Cortex of kidney (tissue), 1 donor: ENCODE measurements around the gene OR7A17.

ENCODE experiments used
- DNase-seq: peaks from one replicate; lab custom pipeline; 2025; lab: John Stamatoyannopoulos, UW

OR7A17 gene

GRCh38 chr19:14886032-14886431, at the start of gene OR7A17:
Gene OR7A17, minus strand, starts transcription at chr19:14886132. Its CDS starts 4,777 bp downstream, at chr19:14881355.
- no peak for DNase-seq

- DNase-seq = no peak
These were observed 47.6 kb upstream of the OR7A17 start for GRCh38 chr19:14933506-14933905.

GRCh38 chr19:14916848-14917247, 30.9 kb upstream of the OR7A17 start:
- no peak for DNase-seq

GRCh38 chr19:14915116-14915515, 29.2 kb upstream of the OR7A17 start:
- DNase-seq = no peak

- DNase-seq = no peak
These were observed 20.8 kb upstream of the OR7A17 start for GRCh38 chr19:14906711-14907110.

GRCh38 chr19:14901675-14902260, 15.8 kb upstream of the OR7A17 start:
- DNase-seq = no peak

GRCh38 chr19:14890643-14891379, 4.9 kb upstream of the OR7A17 start:
- DNase-seq = no peak

- DNase-seq = no peak
These were observed 4.2 kb upstream of the OR7A17 start for GRCh38 chr19:14889994-14890642.

- DNase-seq = no peak
These were observed 14.2 kb downstream of the OR7A17 start for GRCh38 chr19:14871619-14872230.

- no peak for DNase-seq
These were observed 17.4 kb downstream of the OR7A17 start for GRCh38 chr19:14868497-14868896.

GRCh38 chr19:14848822-14849221, 37.1 kb downstream of the OR7A17 start, which contains the start of gene OR7A10:
Gene OR7A10, minus strand, starts transcription at chr19:14848922. Its CDS starts 7,045 bp downstream, at chr19:14841877.
- no peak for DNase-seq

GRCh38 chr19:14843578-14843977, 42.4 kb downstream of the OR7A17 start:
- DNase-seq = no peak

GRCh38 chr19:14843169-14843568, 42.8 kb downstream of the OR7A17 start:
- DNase-seq = no peak

GRCh38 chr19:14840206-14840605, 45.7 kb downstream of the OR7A17 start:
- DNase-seq = no peak

GRCh38 chr19:14837391-14837790, 48.5 kb downstream of the OR7A17 start:
- DNase-seq = no peak

- no peak for DNase-seq
These were observed 50.9 kb downstream of the OR7A17 start, which contains the start of the genes OR7A5 and OR7C1 for GRCh38 chr19:14835011-14835410. Gene OR7A5, minus strand, starts transcription at chr19:14835185. Its CDS starts 6,944 bp downstream, at chr19:14828241. Gene OR7C1, minus strand, starts transcription at chr19:14835185. Its CDS starts 35,049 bp downstream, at chr19:14800136.

GRCh38 chr19:14830702-14831101, 55.2 kb downstream of the OR7A17 start:
- DNase-seq = no peak
